Measurements from ENCODE around the gene COL12A1.

The COL12A1 gene

DNA sequence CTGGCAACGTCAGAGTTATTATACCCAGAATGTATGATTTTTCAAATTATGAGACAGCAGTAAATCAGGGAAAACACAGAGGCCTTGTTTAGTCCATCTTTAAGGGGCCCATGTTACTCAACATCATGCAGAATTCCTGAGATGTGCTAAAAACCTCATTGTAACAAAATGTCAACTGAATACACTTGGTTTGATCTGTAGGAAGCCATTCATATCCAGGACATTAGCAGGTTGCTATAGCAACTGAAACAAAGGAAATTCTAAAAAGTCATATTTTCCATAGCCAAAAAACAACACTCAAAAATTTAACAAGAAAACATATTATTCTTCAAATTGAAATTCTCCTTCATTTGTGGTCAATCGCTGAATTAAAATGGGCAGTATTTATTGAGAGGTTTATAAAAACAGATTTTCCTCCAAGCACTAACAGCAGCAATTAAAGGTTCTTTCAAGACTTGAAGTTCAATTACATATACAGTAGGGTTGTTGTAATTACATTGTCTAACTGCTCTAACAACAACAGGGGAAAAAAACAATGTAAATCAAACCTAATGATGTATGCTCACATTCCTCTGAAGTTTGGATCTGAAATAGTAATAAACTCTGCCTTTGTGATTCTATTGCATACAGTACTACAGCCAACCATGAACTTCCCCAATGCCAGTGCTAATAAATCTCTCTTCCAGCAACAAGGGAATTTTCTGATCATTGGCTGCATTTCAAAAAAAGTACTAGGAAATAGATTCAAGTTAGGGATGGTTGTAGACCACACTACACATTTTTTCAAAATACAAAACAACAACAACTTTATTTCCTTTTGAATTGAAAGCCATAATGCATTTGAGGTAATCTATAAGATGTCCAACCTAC, 34.9 kb downstream of the COL12A1 start:
- TF ChIP-seq, protein P1, sequence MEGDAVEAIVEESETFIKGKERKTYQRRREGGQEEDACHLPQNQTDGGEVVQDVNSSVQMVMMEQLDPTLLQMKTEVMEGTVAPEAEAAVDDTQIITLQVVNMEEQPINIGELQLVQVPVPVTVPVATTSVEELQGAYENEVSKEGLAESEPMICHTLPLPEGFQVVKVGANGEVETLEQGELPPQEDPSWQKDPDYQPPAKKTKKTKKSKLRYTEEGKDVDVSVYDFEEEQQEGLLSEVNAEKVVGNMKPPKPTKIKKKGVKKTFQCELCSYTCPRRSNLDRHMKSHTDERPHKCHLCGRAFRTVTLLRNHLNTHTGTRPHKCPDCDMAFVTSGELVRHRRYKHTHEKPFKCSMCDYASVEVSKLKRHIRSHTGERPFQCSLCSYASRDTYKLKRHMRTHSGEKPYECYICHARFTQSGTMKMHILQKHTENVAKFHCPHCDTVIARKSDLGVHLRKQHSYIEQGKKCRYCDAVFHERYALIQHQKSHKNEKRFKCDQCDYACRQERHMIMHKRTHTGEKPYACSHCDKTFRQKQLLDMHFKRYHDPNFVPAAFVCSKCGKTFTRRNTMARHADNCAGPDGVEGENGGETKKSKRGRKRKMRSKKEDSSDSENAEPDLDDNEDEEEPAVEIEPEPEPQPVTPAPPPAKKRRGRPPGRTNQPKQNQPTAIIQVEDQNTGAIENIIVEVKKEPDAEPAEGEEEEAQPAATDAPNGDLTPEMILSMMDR (IDR thresholded peaks at IDR 0.05; ENCODE audit: insufficient read depth, low read length, poor library complexity, severe bottlenecking), result no peak
- Histone ChIP-seq H3K4me3 (replicated peaks; ENCODE audit: low read depth, low read length) (no peak overlapping the region), H3K36me3 (ENCODE audit: control insufficient read depth, insufficient read depth, low read length) (no peaks in the 10 kb centered on the region), H3K27me3 (replicated peaks; ENCODE audit: control insufficient read depth, insufficient read depth, low read length) (no peaks in the 10 kb centered on the region)
- no peak for DNase-seq (ENCODE audit: extremely low read depth, insufficient read length)

DNA sequence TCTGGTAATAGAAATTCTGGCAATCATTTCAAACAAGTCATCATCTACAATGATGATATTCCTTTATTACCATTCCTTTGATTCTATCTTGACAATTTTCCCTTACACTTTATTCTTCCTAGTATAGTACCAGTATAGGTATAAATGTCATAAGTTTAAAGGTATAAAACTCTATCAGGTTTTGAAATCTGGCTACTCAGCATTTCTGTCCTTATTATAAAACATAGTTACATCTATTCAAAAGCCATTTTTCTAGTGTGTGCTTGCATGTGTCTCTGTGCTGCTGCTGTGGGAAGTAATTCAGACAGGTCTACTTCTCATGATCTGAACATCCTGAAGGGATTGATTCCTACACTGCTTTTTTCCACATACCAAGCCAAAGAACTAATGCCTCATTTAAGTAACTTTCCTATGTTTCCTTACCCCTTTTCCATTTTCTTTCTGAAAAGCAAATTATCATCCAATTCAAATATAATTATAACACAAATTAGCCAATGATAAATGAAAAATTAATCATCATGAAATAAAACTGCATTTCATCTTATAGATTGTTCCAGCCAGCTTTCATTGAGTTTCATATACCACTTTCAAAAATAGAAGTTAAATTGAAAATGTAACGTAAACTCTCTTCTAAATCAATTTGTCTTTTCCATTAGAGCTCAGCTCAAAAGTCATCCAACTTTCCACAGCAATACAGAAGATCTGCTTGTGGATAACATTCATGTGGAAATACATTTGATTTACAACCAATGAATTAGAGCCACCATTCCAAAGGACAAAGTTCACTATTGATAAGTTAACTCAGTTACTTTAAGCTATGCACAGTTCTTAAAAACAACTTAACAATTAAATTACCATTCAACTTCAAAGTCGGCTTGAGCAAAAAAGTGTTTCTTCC, 35.9 kb downstream of the COL12A1 start:
- Histone ChIP-seq H3K4me3 (replicated peaks; ENCODE audit: low read depth, low read length) (no peak overlapping the region), H3K36me3 (ENCODE audit: control insufficient read depth, insufficient read depth, low read length) (no peaks in the 10 kb centered on the region), H3K27me3 (replicated peaks; ENCODE audit: control insufficient read depth, insufficient read depth, low read length) (no peaks in the 10 kb centered on the region)
- DNase-seq (ENCODE audit: extremely low read depth, insufficient read length), result no peak
- TF ChIP-seq, protein P1 (IDR thresholded peaks at IDR 0.05; ENCODE audit: insufficient read depth, low read length, poor library complexity, severe bottlenecking), result no peak

DNA sequence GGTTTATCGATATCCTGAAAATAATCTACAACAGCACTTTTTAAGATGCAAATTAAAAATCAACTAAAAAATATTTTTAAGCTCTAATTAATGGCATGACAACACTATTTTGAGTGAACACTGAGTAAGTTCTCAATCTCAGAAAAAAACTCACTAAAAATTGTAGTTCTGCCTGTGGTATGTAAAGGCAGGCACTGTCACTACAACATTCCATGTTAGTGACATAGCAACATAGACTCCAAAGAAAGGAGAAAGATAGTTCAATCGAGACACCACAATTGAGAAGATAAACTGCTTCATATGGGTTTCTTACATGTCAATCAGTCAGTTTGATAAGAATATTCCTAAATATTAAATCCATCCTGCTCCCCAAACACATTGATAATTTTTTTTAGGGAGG, 38.0 kb downstream of the COL12A1 start:
- Histone ChIP-seq H3K4me3 (replicated peaks; ENCODE audit: low read depth, low read length) (no peak overlapping the region), H3K36me3 (ENCODE audit: control insufficient read depth, insufficient read depth, low read length) (no peaks in the 10 kb centered on the region), H3K27me3 (replicated peaks; ENCODE audit: control insufficient read depth, insufficient read depth, low read length) (no peaks in the 10 kb centered on the region)
- TF ChIP-seq, protein P1 (IDR thresholded peaks at IDR 0.05; ENCODE audit: insufficient read depth, low read length, poor library complexity, severe bottlenecking), result no peak
- no peak for DNase-seq (ENCODE audit: extremely low read depth, insufficient read length)

DNA sequence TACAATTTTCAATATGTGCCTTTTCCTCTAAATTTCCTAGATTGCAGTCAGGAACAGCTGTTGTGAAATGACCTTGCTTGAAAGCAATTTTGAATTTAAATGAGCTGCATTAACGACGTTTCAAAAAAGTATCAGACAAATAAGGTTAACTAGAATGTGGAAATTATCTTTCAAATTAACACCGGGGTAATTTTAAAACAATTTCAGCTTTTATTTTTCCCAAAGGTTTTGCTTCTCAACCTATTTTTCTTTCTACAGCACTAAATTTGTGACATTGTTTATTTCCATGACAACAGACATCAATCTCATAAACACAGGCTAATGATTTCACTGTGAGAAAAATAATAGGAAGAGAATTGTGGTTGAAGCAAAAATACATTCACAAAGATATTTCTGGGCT, 38.5 kb downstream of the COL12A1 start:
- Histone ChIP-seq H3K36me3 (ENCODE audit: control insufficient read depth, insufficient read depth, low read length) (no peaks in the 10 kb centered on the region), H3K4me3 (replicated peaks; ENCODE audit: low read depth, low read length) (no peak overlapping the region), H3K27me3 (replicated peaks; ENCODE audit: control insufficient read depth, insufficient read depth, low read length) (no peaks in the 10 kb centered on the region)
- TF ChIP-seq, protein P1 (IDR thresholded peaks at IDR 0.05; ENCODE audit: insufficient read depth, low read length, poor library complexity, severe bottlenecking), result no peak
- DNase-seq (ENCODE audit: extremely low read depth, insufficient read length), result no peak

DNA sequence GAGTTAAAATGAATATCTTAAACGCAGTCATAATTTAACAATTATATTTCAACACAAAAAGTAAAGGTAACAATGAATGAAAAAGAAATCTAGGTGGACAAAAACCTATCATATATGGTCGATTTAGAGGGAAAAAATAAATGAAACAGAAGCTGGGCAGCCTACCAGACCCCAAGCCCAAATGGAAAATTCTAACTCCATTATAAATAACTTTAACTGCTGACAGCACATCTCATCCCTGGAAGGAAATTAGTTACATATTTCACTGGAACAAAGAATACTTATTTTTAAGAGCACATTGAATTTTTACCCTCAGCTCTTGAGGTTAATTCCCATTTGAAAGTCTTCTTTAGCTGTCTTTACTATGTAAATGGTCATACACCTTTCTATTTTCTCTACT, 39.1 kb downstream of the COL12A1 start:
- TF ChIP-seq, protein P1 (IDR thresholded peaks at IDR 0.05; ENCODE audit: insufficient read depth, low read length, poor library complexity, severe bottlenecking), result no peak
- Histone ChIP-seq H3K36me3 (ENCODE audit: control insufficient read depth, insufficient read depth, low read length) (no peaks in the 10 kb centered on the region), H3K27me3 (replicated peaks; ENCODE audit: control insufficient read depth, insufficient read depth, low read length) (no peaks in the 10 kb centered on the region), H3K4me3 (replicated peaks; ENCODE audit: low read depth, low read length) (no peak overlapping the region)
- no peak for DNase-seq (ENCODE audit: extremely low read depth, insufficient read length)
